GM12878 (cell line): ENCODE results near the gene TPR.

Experiments
- CHD2 ChIP-seq: IDR thresholded peaks from 2 replicates; pipeline ENCODE4 v1.6.1; 2011; ENCODE audit warnings: low read depth, low read length, improper control_type of control experiment, borderline replicate concordance
- FOXK2 ChIP-seq: fragments of 450-650 bp; IDR thresholded peaks from 2 replicates; pipeline ENCODE4 v1.6.1; 2017; ENCODE audit warnings: mild to moderate bottlenecking, moderate library complexity
- POLR2A ChIP-seq: IDR thresholded peaks from 2 replicates; pipeline ENCODE4 v1.6.1; 2011; ENCODE audit warnings: low read depth, mild to moderate bottlenecking, low read length
- TF ChIP-seq, protein P1 (sequence below): fragments of 450-650 bp; IDR thresholded peaks from 2 replicates; pipeline ENCODE4 v1.6.1; 2018; ENCODE audit warnings: borderline replicate concordance, mild to moderate bottlenecking; ENCODE audit not compliant: partially characterized antibody
- TF ChIP-seq, protein P2 (sequence below), 3 experiments: IDR thresholded peaks in 2 of 3; conservative IDR thresholded peaks in 1 of 3; 2 replicates each; pipeline ENCODE4 v1.5.1; 2011; ENCODE audit warnings: low read depth in 3 of 3, low read length in 3 of 3, mild to moderate bottlenecking in 3 of 3, control low read depth in 2 of 3, moderate library complexity in 2 of 3, inconsistent platforms in 1 of 3, mixed read lengths in 1 of 3; ENCODE audit not compliant: control insufficient read depth in 2 of 3, insufficient read depth in 1 of 3; ENCODE audit errors: extremely low read depth in 1 of 3
- TF ChIP-seq, protein P3 (sequence below): fragments of 450-650 bp; IDR thresholded peaks from 2 replicates; pipeline ENCODE4 v1.6.1; 2017; ENCODE audit warnings: mild to moderate bottlenecking

DNA sequence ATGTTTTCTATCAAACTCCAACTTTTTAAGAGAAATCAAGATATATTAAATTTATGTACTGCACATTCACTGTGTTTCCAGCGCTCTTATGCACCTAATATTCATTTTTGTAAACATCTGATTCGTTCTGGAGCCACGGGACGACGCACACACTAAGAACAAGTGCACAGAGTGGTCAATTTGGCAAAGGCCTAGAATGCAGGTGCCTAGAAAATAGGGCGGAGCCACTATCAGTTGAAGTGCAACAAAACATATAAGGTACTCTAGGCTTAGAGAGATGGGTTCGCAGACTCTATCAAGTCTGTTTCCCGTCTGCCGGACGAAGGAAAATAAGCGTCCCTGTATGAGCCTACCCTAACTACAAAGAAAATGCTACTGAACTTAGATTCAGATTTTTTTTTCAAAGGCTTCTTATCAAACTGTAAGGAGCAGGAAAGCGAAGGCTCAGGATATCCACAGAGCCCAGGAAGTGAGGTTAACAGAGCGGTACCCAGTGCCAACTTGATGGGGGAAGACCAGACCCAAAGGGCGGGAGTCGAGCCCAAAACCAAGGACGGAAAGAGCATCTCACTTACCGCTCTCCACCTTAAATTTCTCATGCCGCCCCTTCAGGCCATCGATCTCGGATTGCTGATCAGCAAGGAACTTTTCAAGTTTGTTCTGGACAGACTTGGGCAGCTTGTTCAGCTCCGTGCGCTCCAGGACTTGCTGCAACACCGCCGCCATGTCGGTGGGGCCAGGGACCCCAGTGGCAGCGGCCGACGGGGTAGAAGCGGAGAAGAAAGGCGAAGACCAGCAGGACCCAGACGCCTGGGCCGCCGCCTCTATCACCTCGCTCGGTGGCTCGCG lies 526 bp downstream of the TPR start:
- TF ChIP-seq, protein P1, sequence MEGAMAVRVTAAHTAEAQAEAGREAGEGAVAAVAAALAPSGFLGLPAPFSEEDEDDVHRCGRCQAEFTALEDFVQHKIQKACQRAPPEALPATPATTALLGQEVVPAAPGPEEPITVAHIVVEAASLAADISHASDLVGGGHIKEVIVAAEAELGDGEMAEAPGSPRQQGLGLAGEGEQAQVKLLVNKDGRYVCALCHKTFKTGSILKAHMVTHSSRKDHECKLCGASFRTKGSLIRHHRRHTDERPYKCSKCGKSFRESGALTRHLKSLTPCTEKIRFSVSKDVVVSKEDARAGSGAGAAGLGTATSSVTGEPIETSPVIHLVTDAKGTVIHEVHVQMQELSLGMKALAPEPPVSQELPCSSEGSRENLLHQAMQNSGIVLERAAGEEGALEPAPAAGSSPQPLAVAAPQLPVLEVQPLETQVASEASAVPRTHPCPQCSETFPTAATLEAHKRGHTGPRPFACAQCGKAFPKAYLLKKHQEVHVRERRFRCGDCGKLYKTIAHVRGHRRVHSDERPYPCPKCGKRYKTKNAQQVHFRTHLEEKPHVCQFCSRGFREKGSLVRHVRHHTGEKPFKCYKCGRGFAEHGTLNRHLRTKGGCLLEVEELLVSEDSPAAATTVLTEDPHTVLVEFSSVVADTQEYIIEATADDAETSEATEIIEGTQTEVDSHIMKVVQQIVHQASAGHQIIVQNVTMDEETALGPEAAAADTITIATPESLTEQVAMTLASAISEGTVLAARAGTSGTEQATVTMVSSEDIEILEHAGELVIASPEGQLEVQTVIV = no peak
- TF ChIP-seq FOXK2 = no peak
- TF ChIP-seq POLR2A = no peak
- no peak for TF ChIP-seq CHD2
- TF ChIP-seq, protein P2, sequence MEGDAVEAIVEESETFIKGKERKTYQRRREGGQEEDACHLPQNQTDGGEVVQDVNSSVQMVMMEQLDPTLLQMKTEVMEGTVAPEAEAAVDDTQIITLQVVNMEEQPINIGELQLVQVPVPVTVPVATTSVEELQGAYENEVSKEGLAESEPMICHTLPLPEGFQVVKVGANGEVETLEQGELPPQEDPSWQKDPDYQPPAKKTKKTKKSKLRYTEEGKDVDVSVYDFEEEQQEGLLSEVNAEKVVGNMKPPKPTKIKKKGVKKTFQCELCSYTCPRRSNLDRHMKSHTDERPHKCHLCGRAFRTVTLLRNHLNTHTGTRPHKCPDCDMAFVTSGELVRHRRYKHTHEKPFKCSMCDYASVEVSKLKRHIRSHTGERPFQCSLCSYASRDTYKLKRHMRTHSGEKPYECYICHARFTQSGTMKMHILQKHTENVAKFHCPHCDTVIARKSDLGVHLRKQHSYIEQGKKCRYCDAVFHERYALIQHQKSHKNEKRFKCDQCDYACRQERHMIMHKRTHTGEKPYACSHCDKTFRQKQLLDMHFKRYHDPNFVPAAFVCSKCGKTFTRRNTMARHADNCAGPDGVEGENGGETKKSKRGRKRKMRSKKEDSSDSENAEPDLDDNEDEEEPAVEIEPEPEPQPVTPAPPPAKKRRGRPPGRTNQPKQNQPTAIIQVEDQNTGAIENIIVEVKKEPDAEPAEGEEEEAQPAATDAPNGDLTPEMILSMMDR (IDR thresholded peaks at IDR 0.05 in 2 of 3, conservative IDR thresholded peaks at IDR 0.05 in 1 of 3; ENCODE audit: control insufficient read depth in 2 of 3, extremely low read depth in 1 of 3, insufficient read depth in 1 of 3, low read depth in 3 of 3, low read length in 3 of 3) = no peak
- TF ChIP-seq, protein P3, sequence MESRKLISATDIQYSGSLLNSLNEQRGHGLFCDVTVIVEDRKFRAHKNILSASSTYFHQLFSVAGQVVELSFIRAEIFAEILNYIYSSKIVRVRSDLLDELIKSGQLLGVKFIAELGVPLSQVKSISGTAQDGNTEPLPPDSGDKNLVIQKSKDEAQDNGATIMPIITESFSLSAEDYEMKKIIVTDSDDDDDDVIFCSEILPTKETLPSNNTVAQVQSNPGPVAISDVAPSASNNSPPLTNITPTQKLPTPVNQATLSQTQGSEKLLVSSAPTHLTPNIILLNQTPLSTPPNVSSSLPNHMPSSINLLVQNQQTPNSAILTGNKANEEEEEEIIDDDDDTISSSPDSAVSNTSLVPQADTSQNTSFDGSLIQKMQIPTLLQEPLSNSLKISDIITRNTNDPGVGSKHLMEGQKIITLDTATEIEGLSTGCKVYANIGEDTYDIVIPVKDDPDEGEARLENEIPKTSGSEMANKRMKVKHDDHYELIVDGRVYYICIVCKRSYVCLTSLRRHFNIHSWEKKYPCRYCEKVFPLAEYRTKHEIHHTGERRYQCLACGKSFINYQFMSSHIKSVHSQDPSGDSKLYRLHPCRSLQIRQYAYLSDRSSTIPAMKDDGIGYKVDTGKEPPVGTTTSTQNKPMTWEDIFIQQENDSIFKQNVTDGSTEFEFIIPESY = no peak
